HG03354 (cell line): ENCODE measurements around the gene SMIM23.
"Not testable (repeated sequence)": the region's sequence is repeated elsewhere in the genome, so short reads cannot be mapped to it uniquely, and the experiment has no call there.

Experiments used
- ATAC-seq: cut with Tn5 transposase; IDR thresholded peaks from one replicate; pipeline ENCODE4 v1.9.1; 2021; ENCODE audit warnings: mild to moderate bottlenecking; ENCODE audit not compliant: unreplicated experiment, poor library complexity, severe bottlenecking

Gene SMIM23

DNA sequence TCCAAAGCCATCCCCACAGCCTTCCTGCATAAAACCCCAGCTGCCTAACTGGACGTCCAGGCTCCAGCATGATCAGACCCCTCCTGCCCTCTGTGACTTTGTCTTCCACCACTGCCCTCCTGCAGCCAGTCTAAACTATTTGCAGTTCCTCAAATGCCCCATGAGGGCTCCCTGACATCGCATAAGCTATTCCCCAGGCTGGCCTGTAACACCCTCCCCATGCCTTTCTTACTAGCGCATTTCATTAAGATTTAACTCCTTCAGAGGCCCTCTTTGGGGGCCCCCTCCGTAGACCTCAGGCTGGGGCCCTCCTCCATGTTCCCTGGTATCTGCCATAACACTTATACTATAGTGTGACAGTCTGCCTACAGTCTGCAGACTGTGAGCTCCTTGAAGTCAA is 15.5 kb upstream of the SMIM23 start:
- ATAC-seq, result no peak

DNA sequence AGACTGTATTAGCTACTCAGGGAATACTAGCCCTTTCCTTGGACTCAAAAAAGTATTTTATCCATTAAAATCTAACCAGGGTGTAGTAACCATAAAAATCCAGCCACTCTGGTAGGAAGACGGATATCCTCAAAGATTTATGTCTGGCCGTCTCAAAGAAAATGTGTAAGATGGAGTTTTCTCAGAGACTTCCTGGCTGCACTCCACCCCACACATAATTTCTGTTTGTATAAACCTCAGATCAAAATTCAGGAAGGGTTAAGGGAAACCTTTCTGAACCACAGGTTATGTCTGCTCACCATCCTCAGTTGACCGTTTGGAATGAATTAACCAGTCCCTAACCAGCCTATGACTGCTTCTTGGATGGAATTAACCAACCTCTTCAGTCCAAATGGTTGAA is 13.8 kb upstream of the SMIM23 start:
- ATAC-seq, result no peak

DNA sequence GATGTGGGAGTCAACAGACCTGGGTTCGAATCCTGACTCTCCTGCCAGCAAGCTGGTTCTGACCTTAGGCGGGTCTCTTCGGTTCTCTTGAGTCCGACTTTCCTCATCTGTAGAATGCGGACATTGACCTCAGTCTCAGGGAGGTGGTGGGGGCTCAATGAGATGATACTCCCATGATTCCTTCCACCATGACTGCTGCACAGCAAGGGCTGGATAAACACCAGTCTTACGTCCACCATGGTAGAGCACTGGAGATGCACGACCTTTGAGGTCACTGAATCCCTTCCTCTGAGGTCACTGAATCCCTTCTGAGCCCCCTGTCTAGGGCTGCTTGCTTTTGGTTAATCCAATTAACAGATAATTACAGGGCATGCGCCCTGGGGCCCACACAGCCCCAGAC is 12.5 kb upstream of the SMIM23 start:
- no peak for ATAC-seq

DNA sequence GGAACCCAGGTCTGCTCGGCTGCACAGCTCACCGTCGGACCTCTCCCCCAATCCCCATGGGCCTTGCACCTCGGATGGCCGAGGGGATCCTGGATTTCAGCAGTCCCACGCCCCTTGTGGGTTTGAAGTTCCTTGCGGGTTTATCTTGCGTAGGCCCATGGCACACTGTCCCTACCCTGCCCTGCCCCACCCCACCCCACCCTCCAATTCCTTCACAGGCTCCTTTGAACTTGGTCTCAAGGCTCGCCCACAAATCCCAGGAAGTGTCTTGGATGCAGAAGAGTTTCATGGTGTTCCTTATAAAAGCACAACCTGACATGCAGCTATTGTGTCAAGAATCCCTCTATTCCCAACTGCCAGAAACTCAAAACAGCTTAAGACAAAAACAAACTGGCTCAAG is 11.2 kb upstream of the SMIM23 start:
- no peak for ATAC-seq

DNA sequence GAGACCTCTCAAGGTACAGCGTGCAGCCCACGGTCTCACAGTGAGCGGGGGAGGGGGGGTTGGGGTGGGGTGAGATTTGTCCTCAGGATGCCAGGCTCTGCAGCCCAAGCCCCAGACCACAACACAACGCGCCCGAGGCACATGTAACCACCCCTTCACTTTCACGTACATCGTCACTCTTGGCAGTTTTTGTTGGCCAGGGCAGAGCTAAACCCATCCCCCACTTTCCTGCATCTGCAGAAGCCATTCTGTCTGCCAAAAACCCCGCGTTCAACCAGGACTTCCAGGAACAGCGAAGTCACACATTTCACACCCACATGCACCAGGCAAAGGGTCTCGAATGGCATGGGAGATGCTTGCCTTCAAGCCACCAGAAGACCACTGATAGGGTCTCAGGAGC is 9.4 kb upstream of the SMIM23 start:
- ATAC-seq, result no peak

DNA sequence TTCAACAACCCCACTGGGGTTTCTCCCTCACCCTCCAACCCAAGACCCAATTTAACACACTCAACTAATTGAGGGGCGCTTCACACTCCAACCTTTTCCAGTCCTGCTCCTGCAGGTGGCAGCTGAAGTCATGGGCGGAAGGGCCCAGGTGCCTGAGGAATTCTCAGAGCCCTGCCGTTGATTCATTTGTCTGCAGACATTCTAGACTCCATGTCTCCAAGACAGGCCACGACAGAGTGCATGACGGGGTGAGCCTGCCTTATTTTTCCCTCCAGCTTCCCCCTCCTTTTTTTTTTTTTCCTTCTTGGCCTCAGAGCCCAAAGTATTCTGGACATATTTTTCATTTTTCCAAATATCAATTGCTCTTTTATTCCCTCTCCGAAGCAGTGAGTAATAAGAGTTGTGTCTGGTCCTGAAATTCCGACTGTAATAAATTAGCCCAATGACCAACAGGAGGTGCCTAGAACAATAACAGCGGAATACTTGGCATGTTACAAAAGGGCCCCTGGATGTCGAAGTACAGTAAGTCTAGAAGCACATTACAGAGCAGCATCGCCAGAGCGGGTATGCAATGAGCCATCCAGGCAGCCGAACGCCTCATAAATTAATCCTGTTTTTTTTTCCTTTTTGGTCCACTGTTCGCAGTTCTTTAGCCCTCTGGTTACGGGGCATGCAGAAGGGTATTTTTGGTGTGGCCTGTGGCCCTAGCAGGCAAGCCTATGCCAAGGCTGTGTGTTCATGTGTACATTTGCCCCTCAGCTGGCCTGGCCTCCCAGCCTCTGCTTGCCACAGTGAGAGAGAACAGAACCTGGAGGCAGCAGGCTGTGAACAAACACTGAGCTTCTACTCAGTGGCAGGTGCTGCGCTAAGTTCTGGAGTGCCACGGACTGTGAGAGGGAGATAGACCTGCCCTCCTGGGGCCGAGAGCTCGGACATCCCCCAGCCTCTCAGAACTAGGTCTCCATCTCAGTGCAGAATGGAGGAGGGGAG is 8.6 kb upstream of the SMIM23 start:
- no peak for ATAC-seq

DNA sequence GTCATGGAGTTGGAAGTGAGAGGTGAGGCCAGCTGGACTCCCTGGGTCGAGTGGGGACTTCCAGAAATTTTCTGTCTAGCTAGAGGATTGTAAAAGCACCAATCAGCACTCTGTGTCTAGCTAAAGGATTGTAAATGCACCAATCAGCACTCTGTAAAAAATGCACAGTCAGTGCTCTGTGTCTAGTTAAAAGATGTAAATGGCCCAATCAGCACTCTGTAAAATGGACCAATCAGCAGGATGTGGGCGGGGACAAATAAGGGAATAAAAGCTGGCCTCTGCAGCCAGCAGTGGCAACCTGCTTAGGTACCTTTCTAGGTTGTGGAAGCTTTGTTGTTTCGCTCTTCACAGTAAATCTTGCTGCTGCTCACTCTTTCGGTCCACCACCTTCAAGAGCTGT is 3.9 kb upstream of the SMIM23 start:
- ATAC-seq, result not testable (repeated sequence)

DNA sequence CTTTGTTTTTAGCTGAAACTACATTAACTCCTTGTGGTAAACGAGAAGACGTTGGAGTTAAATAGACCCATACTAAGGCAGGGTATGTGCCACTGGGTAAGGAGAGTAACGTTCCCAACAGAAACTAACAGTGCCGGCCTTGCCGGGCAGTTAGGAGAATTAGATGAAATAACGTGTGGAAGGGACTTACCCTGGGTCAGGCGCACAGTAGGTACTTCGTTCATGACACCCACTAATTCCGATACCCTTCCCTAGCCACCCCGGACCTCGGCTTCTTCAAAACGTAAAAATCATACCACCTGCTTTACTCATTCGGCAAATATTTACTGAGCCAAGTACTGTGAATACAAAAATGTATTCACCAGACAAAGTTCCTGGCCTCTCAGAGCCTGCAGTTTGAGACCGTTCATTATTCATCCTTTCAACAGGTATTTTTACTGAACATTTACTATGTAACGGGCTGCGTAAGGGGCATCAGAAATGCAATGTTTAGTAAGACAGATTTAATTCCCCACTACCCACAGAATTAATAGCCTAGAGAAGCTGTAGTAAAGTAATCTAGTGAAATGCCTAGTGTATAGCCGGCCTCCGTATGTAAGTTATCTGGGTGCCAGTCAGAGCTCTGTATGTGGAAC is 3.2 kb upstream of the SMIM23 start:
- ATAC-seq, result no peak

DNA sequence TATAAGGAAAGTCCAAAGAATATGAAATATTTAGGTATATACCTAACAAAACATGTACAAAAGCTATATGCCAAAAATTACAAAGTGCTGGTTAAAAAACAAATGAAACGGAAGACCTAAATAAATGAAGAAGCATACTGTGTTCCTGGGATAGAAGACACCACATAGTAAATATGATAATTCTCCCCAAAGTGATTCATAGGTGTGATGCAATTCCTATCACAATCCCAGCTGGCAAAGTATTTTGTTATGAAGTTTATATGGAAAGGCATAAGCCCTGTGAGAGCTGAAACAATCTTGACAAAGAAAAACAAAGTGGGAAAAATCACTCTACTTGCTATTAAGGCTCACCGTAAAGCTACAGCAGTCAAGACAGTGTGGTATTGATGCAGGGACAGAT is 2.6 kb upstream of the SMIM23 start:
- ATAC-seq, result no peak

DNA sequence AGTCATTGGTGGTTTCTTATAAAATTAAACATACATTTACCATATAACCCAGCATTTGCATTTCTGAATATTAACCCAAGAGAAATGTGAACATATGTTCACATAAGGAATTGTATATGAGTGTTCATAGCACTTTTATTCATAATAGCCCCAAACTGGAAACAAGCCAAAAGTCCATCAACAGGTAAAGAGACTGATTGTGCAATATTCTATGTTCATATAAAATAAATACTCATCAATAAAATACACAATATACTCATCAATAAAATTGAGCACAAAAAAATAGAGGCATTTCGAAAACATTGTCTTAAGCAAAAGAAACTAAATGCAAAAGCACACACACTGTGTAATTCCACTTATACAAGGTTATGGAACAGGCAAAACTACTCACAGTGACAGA is 3.7 kb downstream of the SMIM23 start:
- ATAC-seq, result no peak

DNA sequence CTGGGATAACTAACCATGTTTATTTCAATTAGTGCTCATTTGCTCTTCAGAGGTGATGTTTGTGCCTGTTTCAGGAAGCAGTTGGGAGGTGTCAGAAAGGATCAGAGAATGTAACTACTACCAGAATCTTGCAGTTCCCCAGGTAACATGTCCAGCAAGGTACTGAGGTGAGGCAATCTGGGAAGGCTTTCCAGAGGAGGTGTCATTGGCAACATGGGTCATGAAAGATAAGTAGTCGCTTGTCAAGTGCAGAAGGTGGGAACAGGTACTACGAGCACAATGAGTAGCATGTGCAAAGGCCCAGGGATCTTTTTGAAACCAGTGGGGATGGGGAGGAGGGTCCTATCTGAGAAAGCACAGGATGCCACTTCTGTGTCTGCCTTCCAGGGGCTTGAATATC is 4.8 kb downstream of the SMIM23 start:
- no peak for ATAC-seq

DNA sequence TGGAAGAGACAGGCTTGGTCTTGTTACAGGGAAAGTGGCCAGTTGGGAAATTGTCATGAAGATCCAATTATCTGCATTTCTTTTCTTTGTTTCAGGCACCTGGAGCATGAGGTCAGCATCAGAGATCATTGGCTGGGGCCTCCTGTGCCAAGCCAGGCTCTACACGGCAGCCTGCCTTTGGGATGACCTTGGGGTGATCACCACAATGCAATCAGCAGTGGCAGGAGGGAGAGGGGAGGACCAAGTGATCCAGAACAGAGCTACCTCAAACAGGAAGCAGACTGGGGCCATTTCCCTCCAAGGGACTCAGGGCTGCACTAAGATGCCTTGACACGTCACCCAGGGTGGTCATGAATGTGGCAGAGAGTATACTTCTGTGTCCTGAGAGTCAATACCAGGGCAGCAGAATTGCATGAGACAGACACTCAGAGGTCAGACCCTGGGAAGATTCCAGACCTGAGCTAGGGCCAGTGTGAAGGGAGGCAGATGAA is 8.9 kb downstream of the SMIM23 start:
- ATAC-seq, result no peak

DNA sequence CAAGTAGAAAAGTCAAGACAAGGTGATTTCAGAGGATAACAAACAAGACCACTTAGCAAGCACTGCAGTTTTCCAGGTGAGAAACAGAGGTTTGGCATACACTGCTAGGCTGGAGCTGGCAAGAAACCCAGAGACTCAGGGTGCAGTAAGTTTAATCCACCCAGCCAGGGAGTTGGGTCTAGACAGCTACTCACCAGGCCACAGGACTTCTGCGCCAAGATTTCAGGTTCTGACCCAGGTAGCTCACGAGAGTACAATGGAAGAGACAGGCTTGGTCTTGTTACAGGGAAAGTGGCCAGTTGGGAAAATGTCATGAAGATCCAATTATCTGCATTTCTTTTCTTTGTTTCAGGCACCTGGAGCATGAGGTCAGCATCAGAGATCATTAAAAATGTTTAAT is 9.8 kb downstream of the SMIM23 start:
- ATAC-seq, result no peak

DNA sequence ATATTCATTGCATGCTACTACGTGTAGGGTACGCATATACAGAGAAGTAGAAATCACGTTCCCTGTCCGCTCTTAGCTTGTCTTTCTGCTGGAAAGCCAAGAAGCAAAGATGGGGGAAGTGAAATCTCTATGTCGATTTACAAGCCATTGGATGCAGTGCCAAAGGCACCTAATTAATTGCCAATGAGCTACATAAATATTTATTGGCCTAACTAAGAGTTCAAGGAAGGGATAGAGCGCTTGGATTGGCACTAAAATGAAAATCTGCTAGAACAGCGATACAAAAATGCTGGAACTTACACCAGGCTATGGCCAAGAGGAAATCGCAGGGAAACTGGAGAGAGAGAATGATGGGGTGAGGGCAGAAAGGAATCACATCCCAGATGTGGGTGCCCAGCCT is 10.8 kb downstream of the SMIM23 start:
- ATAC-seq, result no peak

DNA sequence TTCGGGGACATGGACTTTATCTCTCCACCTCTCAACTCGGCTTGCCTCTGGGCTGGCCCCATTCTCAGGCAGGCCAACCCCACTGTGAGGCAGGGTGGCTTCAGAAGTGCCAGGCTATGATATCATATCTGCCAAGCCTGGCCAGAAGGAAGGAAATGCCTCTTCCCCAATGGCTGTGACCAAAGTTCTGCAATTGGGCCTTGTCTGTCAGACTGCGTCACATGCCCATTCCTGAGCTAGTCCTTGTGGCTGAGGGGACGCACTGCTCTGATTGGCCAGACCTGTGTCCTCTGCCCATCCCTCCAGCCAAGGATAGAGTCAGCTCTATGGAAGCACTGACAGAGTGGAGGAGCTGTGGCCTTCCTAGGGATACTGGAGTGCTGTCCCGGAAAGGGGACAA is 11.9 kb downstream of the SMIM23 start:
- ATAC-seq, result no peak

DNA sequence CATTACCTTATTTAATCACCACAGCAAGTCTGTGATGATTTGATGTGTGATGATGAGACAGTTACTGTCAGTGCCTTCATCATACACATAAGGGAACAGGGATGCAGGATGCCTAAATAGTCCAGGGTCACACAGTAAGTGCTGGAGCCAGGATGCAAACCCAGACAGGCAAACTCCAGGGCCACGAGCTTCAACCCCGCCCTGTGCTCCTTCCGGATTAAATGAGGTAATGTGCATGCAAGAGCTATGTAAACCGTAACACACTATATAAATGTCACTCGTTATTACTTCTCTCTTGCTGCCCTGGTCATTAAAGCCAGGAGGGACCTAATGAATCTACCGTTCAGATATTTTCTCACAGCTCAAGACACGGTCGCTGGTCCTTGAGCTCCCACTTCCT is 12.8 kb downstream of the SMIM23 start:
- no peak for ATAC-seq

DNA sequence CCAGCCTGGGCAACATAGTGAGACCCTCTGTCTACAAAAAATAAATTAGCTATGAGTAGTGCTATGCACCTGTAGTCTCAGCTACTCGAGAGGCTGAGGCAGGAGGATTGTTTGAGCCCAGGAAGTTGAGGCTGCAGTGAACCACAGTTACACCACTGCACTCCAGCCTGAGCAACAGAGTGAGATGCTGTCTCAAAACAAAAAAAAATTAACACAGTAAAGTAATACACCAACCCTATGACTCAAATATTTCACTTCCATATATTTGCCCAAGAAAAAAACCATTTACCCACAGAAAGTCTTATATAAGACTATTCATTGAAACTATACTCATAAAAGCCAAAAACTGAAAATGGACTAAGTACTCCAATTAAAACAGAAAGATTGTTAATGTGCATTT is 16.2 kb downstream of the SMIM23 start:
- ATAC-seq, result no peak

DNA sequence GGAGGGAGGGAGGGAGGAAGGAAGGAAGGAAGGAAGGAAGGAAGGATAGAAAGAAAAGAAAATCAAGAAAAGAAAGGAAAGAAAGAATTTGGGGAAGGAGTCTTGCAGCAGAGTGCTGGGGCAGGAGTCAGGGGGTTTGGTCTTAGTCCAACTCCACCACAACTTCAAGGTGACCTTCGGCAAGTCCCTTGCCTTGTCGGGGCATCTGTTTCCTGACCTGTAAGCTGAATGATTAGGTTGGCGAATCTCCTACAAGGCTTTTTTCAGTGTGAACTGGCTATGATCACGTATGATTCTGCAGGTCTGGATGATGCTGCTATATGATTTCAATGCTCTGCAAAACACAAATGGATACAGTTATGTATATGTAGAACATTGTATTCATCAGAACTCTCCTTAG is 20.1 kb downstream of the SMIM23 start:
- no peak for ATAC-seq

DNA sequence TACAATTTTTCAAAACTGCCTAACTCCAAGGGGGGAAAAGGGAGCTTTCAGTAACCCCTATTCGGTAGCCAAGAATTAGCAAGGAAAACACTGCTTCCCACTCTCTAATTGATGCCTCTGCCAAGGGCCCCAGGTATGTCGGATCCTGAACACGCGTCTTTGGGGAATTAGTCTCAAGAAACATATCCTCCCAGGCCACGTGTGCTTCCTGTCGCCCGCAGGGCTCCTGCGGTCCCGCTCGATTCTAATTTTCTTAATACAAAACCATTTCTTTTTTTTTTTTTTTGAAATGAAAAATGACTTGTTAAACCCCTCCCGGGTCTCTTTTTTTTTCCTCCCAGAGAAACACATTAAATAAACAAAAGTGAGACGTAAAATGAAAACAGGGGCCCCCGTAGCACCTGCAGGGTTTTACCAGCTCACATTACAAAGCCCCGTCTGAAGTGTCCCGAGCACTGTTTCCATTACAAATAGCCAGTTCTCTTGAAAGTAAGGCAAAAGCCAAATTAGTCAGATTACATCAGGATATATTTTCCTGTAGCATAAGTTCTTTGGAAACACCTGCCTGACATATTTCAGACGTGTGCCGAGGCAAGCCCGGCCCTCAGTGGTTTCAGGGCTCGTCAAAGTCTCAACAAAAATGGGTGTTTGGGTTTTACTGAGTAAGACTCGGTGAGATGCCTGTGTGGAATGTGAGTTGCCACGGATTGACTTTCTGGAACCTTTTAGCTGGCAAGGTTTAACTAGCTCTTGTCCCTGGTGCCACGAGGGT is 21.5 kb downstream of the SMIM23 start:
- ATAC-seq, result no peak

DNA sequence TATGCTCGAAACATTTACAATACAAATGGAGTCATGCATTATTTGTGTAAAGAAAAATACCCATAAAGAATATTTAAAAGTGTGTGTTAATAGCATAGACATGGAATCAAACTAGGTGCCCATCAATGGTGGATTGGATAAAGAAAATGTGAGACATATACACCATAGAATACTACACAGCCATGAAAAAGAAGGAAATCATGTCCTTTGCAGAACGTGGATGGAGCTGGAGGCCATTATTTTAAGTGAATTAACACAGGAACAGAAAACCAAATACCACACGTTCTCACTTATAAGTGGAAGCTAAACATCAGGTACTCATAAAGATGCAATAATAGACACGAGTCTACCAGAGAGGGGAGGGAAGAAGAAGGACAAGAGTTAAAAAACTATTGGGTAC is 22.8 kb downstream of the SMIM23 start:
- ATAC-seq, result no peak
